ENCODE measurements around the gene SIGLEC11.
"Not testable (repeated sequence)": the region's sequence is repeated elsewhere in the genome, so short reads cannot be mapped to it uniquely, and the experiment has no call there.

The SIGLEC11 gene

GRCh38 chr19:49924881-49925210, 36.1 kb downstream of the SIGLEC11 start:
- DNase-seq = not testable (repeated sequence)

DNA sequence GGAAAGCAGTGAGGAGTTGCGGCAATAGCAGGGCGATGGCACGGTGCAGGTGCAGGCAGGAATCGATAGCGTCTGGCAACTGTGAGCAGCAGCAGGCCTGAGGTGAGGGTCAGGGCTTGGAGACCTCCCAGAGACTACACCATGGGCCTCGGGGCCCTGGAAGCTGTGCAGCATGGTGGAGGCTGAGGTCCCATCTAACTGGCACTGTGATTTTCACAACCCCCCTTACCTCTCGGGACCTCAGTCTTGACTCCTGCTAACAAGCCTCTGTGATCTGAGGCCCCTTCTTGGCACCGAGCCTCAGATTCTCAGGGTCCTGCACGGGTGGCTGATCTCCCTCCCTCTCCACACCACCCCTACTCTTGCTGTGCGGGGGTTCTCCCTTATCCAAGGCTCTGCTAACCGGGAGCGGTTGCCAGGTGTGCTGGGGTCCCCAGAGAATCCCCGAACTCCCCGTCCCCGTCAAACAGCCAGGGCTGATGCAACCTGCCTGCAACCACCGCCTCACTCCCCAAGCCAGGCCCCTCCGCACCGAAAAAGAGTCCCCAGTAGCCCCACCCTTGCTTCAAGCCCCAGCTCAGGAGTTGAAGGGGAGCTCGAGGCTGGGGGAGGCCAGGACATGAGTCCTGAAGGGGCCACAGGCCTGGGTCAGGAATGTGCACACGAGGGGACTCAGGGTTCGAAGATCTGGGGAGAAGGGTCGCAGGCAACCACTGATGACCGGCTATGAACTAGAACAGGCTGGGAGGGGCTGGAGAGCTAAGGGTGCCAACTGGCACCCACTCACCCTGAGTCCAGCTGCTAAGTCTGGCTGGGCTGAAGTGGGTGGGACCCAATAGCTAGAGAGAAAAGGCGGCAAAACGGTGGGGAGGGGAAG, 36.7 kb downstream of the SIGLEC11 start:
- DNase-seq = no peak

DNA sequence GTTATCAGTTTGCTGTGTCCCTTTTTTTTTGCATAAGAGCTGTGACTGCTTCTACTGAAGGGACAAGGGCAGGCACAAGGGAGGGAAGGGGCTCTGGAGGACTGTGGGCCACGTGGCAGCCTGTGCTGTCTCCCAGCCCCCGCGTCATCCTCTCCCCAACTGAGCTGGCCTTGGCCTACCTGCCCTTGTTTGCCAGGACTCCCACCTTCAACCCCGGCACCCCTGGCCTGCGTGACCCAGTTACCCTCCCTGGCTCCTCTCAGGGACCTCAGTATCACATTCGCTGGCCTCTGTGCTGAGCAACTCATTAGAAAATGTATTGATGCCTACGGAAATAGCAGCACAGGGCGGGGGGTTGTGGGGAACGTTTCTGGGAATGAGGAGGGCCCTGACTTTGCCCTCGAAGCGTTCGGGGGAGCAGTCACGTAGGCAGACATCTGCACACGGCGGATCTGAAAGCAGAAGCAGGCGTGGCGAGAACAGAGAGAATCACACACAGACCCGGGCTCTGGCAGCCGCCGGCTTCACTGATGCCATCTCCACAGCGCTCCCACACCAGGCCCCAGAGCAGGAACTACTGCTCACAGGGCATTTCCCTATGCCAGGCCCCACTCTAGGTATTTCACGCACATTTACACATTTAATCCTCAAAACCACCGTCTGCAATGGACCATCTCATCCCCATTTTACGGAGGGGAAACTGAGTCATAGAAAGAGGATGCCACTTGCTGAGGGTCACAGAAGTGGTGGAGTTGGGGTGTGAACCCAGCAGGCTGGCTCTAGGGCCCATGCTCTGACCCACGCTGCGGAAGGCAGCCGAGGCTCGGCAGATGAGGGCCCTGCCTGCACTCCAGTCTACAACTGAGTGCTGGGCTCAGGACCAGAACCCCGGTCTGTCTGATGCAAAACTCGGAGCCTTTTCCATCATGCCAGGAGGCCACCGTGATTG, 37.6 kb downstream of the SIGLEC11 start:
- no peak for DNase-seq

- DNase-seq = no peak
These were observed 38.8 kb downstream of the SIGLEC11 start for GRCh38 chr19:49921871-49922795.

GRCh38 chr19:49920624-49921363, 40.2 kb downstream of the SIGLEC11 start:
- no peak for DNase-seq

DNA sequence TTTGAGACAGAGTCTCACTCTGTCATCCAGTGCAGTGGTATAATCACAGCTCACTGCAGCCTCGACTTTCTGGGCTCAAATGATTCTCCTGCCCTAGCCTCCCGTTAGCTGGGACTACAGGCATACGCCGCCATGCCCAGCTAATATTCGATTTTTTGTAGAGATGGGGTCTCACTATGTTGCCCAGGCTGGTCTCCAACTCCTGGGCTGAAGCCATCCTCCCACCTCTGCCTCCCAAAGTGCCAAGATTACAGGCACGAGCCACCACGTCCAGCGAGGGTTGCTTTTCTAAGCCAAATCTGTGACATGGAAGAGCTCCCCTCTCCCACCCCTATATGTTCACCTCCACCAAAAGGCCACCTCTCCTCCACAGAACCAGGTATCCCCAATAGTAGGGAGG, 42.9 kb downstream of the SIGLEC11 start:
- no peak for DNase-seq

- DNase-seq = no peak
These were observed 43.9 kb downstream of the SIGLEC11 start for GRCh38 chr19:49916839-49917733.

GRCh38 chr19:49915271-49915670, 45.7 kb downstream of the SIGLEC11 start:
- DNase-seq = no peak

DNA sequence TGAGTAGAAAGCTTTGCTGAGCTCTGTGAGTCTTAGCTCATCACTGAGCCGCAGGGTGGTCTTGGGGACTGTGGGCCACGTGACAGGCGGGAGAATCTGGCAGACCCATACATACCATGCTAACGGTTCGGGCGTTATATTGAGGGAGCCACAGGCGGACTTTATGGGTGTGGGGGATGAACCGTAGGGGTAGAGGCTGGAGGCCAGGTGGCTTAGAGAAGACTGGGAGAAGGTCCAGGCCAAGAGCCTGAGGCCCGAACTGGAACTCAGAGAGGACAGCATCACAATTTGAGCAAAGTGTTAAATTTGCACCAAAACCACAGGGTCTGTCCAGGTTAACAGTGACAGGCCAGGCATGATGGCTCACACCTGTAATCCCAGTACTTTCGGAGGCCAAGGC, 47.3 kb downstream of the SIGLEC11 start:
- no peak for DNase-seq

GRCh38 chr19:49912965-49913685, 47.8 kb downstream of the SIGLEC11 start:
- no peak for DNase-seq

- no peak for DNase-seq
These were observed 49.4 kb downstream of the SIGLEC11 start for GRCh38 chr19:49911381-49912145.

DNA sequence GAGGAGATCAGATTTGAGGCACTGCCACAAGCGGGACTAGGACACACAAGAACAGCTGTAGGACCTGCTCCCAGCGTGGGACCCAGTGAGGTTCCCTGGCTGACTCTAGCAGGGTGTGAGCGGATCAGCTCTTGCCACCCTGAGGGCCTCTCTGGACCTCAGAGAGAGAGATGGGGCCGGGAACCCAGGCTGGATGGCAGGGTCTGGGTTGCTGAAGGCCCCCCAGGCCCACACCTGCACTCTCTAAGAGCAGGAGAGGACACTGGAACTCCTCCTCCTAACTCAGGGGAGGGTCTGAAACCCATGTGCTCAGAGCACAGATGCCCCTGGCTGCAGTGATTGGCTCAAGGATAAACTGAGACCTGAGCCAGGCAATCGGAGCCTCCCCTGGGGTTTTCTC, 50.8 kb downstream of the SIGLEC11 start:
- no peak for DNase-seq

GRCh38 chr19:49908480-49909420, 52.2 kb downstream of the SIGLEC11 start:
- DNase-seq = no peak

GRCh38 chr19:49907745-49908446, 53.1 kb downstream of the SIGLEC11 start:
- no peak for DNase-seq

- no peak for DNase-seq
These were observed 54.0 kb downstream of the SIGLEC11 start for GRCh38 chr19:49906879-49907564.

DNA sequence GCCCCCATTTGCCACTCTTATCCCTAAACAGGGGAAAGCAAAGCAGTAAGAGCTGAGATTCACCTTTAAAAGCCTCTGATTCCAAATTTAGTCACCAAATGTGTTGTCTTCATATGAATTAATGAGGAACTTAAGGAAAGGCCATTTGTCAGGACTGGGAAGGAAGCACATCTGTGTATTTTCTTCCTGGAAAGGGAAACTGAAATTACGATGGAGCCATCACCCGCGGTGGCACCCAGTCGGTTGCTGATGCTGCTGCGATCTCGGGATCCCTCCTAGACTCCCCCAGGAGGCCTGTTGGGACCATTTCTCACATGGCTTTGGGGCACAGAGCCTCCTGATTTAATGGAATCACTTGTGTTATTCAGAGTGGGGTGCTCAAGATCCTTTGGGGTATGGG, 56.8 kb downstream of the SIGLEC11 start:
- no peak for DNase-seq

Data from effector CD8-positive, alpha-beta T cell (primary cell).